ENCODE measurements around the gene IL5. TPM values are rescaled to one million over a fixed set of nuclear protein-coding genes. Genes with fewer than 3 reads are reported as not detected.

The IL5 gene
- total and polyA plus RNA-seq, 2 donors from 2014 or later = not detected

GRCh38 chr5:132499440-132500243, 43.7 kb downstream of the IL5 start:
- H3K36me3 ChIP-seq (ENCODE audit: control insufficient read depth in 2 of 3, insufficient read depth in 3 of 3, low read length in 3 of 3) = no peaks in the 10 kb centered on the region
- peaks cover 7 to 23% (median 14%) of the 10 kb centered on the region in 3 donors for H3K4me1 ChIP-seq (ENCODE audit: control insufficient read depth in 2 of 3, insufficient read depth in 2 of 3, low read depth in 1 of 3, low read length in 3 of 3)
- H3K9me3 ChIP-seq (ENCODE audit: control insufficient read depth in 2 of 3, insufficient read depth in 1 of 3, low read length in 3 of 3) = no peaks in the 10 kb centered on the region
- TF ChIP-seq, protein P1, sequence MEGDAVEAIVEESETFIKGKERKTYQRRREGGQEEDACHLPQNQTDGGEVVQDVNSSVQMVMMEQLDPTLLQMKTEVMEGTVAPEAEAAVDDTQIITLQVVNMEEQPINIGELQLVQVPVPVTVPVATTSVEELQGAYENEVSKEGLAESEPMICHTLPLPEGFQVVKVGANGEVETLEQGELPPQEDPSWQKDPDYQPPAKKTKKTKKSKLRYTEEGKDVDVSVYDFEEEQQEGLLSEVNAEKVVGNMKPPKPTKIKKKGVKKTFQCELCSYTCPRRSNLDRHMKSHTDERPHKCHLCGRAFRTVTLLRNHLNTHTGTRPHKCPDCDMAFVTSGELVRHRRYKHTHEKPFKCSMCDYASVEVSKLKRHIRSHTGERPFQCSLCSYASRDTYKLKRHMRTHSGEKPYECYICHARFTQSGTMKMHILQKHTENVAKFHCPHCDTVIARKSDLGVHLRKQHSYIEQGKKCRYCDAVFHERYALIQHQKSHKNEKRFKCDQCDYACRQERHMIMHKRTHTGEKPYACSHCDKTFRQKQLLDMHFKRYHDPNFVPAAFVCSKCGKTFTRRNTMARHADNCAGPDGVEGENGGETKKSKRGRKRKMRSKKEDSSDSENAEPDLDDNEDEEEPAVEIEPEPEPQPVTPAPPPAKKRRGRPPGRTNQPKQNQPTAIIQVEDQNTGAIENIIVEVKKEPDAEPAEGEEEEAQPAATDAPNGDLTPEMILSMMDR (IDR thresholded peaks at IDR 0.05; ENCODE audit: borderline replicate concordance, extremely low read depth, insufficient read depth) = no peak
- H3K4me3 ChIP-seq (ENCODE audit: low read length in 3 of 3) = no peak overlapping the region
- no peak for FAIRE-seq
- DNase-seq = no peak
- no peak overlapping the region for H3K9ac ChIP-seq (ENCODE audit: low read length in 3 of 3)
- intact Hi-C loops (cut with DNase I) = loop anchor here (10.0 kb wide), 1 partner anchor 115 kb away; no protein-coding TSS in a partner anchor
- H3K27ac ChIP-seq (ENCODE audit: low read depth in 2 of 2, low read length in 2 of 2) = no peak overlapping the region
- H3K27me3 ChIP-seq (ENCODE audit: control insufficient read depth, insufficient read depth, low read length) = no peaks in the 10 kb centered on the region

DNA sequence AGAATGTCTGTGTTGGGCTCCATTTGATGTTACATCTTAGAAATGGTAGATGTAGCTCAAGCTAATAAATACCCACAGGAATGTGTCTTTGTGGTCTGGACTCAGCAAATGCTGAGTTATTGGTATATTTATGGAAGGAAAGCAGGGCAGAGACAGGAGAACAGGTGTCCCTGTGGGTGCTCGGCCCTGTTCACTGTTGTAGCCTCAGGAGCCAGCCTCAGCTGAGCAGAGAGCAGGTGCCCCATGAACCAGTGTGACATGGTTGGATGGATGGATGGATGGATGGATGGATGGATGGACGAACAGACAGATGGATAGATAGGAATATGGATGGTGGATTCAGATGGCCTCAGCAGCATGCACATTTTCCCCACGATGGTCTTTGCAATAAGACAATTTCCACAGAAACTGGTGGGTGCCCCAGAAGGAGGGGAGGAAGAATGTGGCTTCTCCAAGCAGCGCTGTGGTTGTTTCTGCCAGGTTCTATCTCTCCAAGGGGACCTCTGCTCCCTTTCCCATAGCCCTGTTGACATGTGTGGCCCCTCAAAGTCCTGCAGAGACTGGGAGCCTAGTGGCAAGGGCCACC, 44.5 kb downstream of the IL5 start:
- Histone ChIP-seq H3K9me3 (ENCODE audit: control insufficient read depth in 2 of 3, insufficient read depth in 1 of 3, low read length in 3 of 3) (no peaks in the 10 kb centered on the region), H3K36me3 (ENCODE audit: control insufficient read depth in 2 of 3, insufficient read depth in 3 of 3, low read length in 3 of 3) (no peaks in the 10 kb centered on the region), H3K9ac (ENCODE audit: low read length in 3 of 3) (no peak overlapping the region), H3K4me1 (ENCODE audit: control insufficient read depth in 2 of 3, insufficient read depth in 2 of 3, low read depth in 1 of 3, low read length in 3 of 3) (peaks cover 7 to 26% (median 14%) of the 10 kb centered on the region in 3 donors), H3K4me3 (ENCODE audit: low read length in 3 of 3) (no peak overlapping the region), H3K27ac (ENCODE audit: low read depth in 2 of 2, low read length in 2 of 2) (peak overlapping the region; percentile 95 to 96), H3K27me3 (ENCODE audit: control insufficient read depth, insufficient read depth, low read length) (no peaks in the 10 kb centered on the region)
- no peak for FAIRE-seq
- TF ChIP-seq, protein P1 (IDR thresholded peaks at IDR 0.05; ENCODE audit: borderline replicate concordance, extremely low read depth, insufficient read depth) = no peak
- DNase-seq = peak in 1 of 5 donors; percentile 30
- intact Hi-C loops (cut with DNase I) = no loop called here

GRCh38 chr5:132498152-132498551, 45.2 kb downstream of the IL5 start:
- Histone ChIP-seq H3K4me1 (ENCODE audit: control insufficient read depth in 2 of 3, insufficient read depth in 2 of 3, low read depth in 1 of 3, low read length in 3 of 3) (peaks cover 7 to 26% (median 14%) of the 10 kb centered on the region in 3 donors), H3K27me3 (ENCODE audit: control insufficient read depth, insufficient read depth, low read length) (no peaks in the 10 kb centered on the region), H3K36me3 (ENCODE audit: control insufficient read depth in 2 of 3, insufficient read depth in 3 of 3, low read length in 3 of 3) (no peaks in the 10 kb centered on the region), H3K9ac (ENCODE audit: low read length in 3 of 3) (peak overlapping the region in 1 of 3 donors; percentile 82), H3K9me3 (ENCODE audit: control insufficient read depth in 2 of 3, insufficient read depth in 1 of 3, low read length in 3 of 3) (no peaks in the 10 kb centered on the region), H3K27ac (ENCODE audit: low read depth in 2 of 2, low read length in 2 of 2) (peak overlapping the region; percentile 95 to 96), H3K4me3 (ENCODE audit: low read length in 3 of 3) (no peak overlapping the region)
- DNase-seq (peak in 1 of 5 donors; percentile 42), FAIRE-seq (no peak)
- intact Hi-C loops (cut with DNase I) = no loop called here
- TF ChIP-seq, protein P1 (IDR thresholded peaks at IDR 0.05; ENCODE audit: borderline replicate concordance, extremely low read depth, insufficient read depth) = no peak

Data from kidney (tissue), 14 donors.